ENCODE results near the gene LIME1. TPM values are rescaled to one million over a fixed set of nuclear protein-coding genes. Genes with fewer than 3 reads are reported as not detected.
A peak's percentile ranks its signal among the peaks of the same experiment; 100 is the strongest.

The LIME1 gene
- total RNA-seq = 1.6 TPM
- long read RNA-seq = 0 reads

GRCh38 chr20:63735859-63736718 lies at the start of gene LIME1:
LIME1 (plus strand) TSS chr20:63736664; CDS start chr20:63737550, 886 bp downstream.
- intact Hi-C loops (cut with DNase I) = no loop called here
- DNase-seq (ENCODE audit: missing footprints) = no peak
- no peak for ATAC-seq

GRCh38 chr20:63687419-63688178 lies 48.9 kb upstream of the LIME1 start:
- ATAC-seq (no peak), DNase-seq (ENCODE audit: missing footprints) (no peak)
- intact Hi-C loops (cut with DNase I) = no loop called here

- intact Hi-C loops (cut with DNase I) = no loop called here
- ATAC-seq = no peak
- no peak for DNase-seq (ENCODE audit: missing footprints)
Measured at GRCh38 chr20:63688228-63689045, 48.0 kb upstream of the LIME1 start.

- no peak for ATAC-seq
- intact Hi-C loops (cut with DNase I) = no loop called here
- DNase-seq (ENCODE audit: missing footprints) = no peak
Measured at GRCh38 chr20:63689046-63690002, 47.1 kb upstream of the LIME1 start.

GRCh38 chr20:63690003-63690897 lies 46.2 kb upstream of the LIME1 start:
- DNase-seq (ENCODE audit: missing footprints) = peak; percentile 66
- ATAC-seq = no peak
- intact Hi-C loops (cut with DNase I) = no loop called here

GRCh38 chr20:63690898-63691710 lies 45.4 kb upstream of the LIME1 start:
- peak; percentile 51 for DNase-seq (ENCODE audit: missing footprints)
- intact Hi-C loops (cut with DNase I) = no loop called here
- no peak for ATAC-seq

GRCh38 chr20:63691711-63692435 lies 44.6 kb upstream of the LIME1 start:
- DNase-seq (ENCODE audit: missing footprints) (peak; percentile 44), ATAC-seq (no peak)

GRCh38 chr20:63692436-63693082 lies 43.9 kb upstream of the LIME1 start:
- intact Hi-C loops (cut with DNase I) = no loop called here
- ATAC-seq = no peak
- peak; percentile 63 for DNase-seq (ENCODE audit: missing footprints)

More at GRCh38 chr20:63691711-63692435, 44.6 kb upstream of the LIME1 start:
- intact Hi-C loops (cut with DNase I) = no loop called here

GRCh38 chr20:63693083-63693732 lies 43.3 kb upstream of the LIME1 start:
- intact Hi-C loops (cut with DNase I) = no loop called here
- no peak for ATAC-seq
- no peak for DNase-seq (ENCODE audit: missing footprints)

GRCh38 chr20:63693733-63694583 lies 42.5 kb upstream of the LIME1 start:
- ATAC-seq = no peak
- intact Hi-C loops (cut with DNase I) = no loop called here
- no peak for DNase-seq (ENCODE audit: missing footprints)

- ATAC-seq = no peak
- intact Hi-C loops (cut with DNase I) = no loop called here
- DNase-seq (ENCODE audit: missing footprints) = peak; percentile 66
Measured at GRCh38 chr20:63694584-63695423, 41.7 kb upstream of the LIME1 start.

GRCh38 chr20:63695424-63696305 lies 40.8 kb upstream of the LIME1 start:
- intact Hi-C loops (cut with DNase I) = no loop called here
- DNase-seq (ENCODE audit: missing footprints) (peak; percentile 87), ATAC-seq (peak; percentile 67)

Data from Right ventricle myocardium inferior (tissue), 1 donor.